Breast epithelium (tissue), 4 donors: Measurements from ENCODE around the gene OPCML. TPM values are rescaled to one million over a fixed set of nuclear protein-coding genes. Genes with fewer than 3 reads are reported as not detected.

Experiments used
- DNase-seq, 2 donors: peaks; one replicate each; pipeline ENCODE4 v3.0.0-alpha.2; 2019; ENCODE audit warnings: low spot score in 2 of 2
- H3K27ac ChIP-seq, 2 donors: fragments of 200-600 bp; sonication (generic) in 1 of 2; one replicate each; pipeline ENCODE4 v1.5.1; 2016 to 2019; ENCODE audit warnings: mild to moderate bottlenecking in 1 of 2
- H3K27me3 ChIP-seq, 2 donors: fragments of 200-600 bp; sonication (generic) in 1 of 2; one replicate each; pipeline versions ENCODE4 v1.5.1 to v1.6.0; 2017 to 2019; ENCODE audit warnings: control low read depth in 1 of 2, mild to moderate bottlenecking in 1 of 2
- H3K36me3 ChIP-seq: fragments of 200-600 bp; one replicate; pipeline ENCODE4 v1.5.1; 2019
- H3K4me1 ChIP-seq, 2 donors: fragments of 200-600 bp; sonication (generic); one replicate each; pipeline ENCODE4 v1.5.1; 2016 to 2019; ENCODE audit warnings: control low read depth in 1 of 2
- H3K4me3 ChIP-seq, 3 donors: fragments of 200-600 bp; sonication (generic); 1 replicate in 2 of 3; 2 replicates in 1 of 3; pipeline ENCODE4 v1.5.1; 2016 to 2019; ENCODE audit warnings: mild to moderate bottlenecking in 3 of 3, moderate library complexity in 2 of 3
- H3K9me3 ChIP-seq, 2 donors: fragments of 200-600 bp; sonication (generic) in 1 of 2; one replicate each; pipeline ENCODE4 v1.5.1; 2016 to 2019; ENCODE audit warnings: control low read depth in 1 of 2
- POLR2A ChIP-seq: fragments of 450-650 bp; IDR thresholded peaks from one replicate; pipeline ENCODE4 v1.6.1; 2016; ENCODE audit warnings: antibody characterized with exemption, mild to moderate bottlenecking, moderate library complexity
- POLR2AphosphoS5 ChIP-seq, 3 donors: sonication (generic); formaldehyde crosslinking; IDR thresholded peaks; one replicate each; pipeline ENCODE4 v1.6.1; 2017; ENCODE audit warnings: antibody characterized with exemption in 3 of 3
- intact Hi-C: fragments of 100-400 bp; cut with DNase I; formaldehyde crosslinking; loops from one replicate; pipeline ENCODE4 v1.15.1; 2023; ENCODE audit warnings: low total_unique reads
- total RNA-seq, 3 donors: library from RNA; depleted of rRNA; stranded (reverse); fragments of >200 nt; gene quantifications; one replicate each; pipeline ENCODE4 v1.1.0, GENCODE V29; 2016
- TF ChIP-seq, protein P1 (sequence below), 3 donors: fragments of 450-650 bp; IDR thresholded peaks; one replicate each; pipeline ENCODE4 v1.5.1; 2016 to 2017; ENCODE audit warnings: antibody characterized with exemption in 3 of 3, mild to moderate bottlenecking in 3 of 3, moderate library complexity in 3 of 3

The OPCML gene
- total RNA-seq, 3 donors from 2014 or later: not detected

DNA sequence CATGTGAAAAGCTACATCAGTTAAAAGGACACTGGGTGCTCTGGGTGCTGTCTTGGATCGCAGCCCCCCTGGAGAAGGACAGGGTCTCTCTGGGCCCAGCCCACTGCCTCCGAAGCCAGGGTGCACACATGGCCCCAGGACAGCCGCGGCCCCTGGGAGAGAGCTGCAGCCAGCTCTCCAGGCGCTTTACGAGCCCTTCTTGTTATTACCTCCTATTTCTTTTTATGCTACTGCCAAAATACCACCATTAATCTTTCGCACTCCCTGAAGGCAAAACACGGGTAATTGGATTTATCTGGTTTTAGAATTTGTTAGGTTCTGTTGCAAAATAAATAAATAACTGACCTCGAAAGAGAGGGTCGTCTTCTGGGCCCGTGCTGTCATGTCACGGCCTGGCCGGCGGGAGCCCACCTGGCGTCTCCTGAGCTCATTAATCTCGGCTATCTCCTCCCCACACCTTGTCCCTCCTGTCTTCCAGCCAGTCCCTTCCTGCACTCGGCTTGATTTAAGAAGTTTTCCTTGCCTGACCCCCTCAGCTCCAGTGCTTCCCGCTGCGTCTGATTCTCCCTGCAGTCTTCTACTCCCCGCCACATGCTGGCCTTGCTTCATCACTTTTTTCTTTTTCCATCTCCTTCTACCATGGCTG is 611.7 kb downstream of the OPCML start:
- Histone ChIP-seq H3K4me1 (no peaks in the 10 kb centered on the region), H3K27ac (no peak overlapping the region), H3K27me3 (no peaks in the 10 kb centered on the region)

DNA sequence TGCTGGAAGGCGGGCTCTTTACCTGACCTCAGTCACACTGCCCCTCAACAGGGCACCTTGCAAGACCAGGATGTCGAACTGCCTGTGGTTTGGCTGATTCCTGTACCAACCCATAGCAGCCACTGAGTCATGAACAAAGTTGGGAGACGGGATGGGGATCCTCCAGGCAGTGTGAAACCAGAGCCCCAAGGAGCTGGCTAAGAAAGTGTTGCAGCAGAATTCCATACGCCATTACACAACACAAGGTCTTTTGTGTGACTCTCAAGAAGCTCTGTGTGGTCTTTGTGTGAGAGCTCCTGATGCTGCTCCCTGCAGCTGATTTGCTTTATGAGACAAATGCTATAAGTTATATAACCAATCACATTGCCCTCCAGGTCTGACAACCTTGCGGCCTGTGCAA is 617.7 kb downstream of the OPCML start:
- TF ChIP-seq, protein P1, sequence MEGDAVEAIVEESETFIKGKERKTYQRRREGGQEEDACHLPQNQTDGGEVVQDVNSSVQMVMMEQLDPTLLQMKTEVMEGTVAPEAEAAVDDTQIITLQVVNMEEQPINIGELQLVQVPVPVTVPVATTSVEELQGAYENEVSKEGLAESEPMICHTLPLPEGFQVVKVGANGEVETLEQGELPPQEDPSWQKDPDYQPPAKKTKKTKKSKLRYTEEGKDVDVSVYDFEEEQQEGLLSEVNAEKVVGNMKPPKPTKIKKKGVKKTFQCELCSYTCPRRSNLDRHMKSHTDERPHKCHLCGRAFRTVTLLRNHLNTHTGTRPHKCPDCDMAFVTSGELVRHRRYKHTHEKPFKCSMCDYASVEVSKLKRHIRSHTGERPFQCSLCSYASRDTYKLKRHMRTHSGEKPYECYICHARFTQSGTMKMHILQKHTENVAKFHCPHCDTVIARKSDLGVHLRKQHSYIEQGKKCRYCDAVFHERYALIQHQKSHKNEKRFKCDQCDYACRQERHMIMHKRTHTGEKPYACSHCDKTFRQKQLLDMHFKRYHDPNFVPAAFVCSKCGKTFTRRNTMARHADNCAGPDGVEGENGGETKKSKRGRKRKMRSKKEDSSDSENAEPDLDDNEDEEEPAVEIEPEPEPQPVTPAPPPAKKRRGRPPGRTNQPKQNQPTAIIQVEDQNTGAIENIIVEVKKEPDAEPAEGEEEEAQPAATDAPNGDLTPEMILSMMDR (IDR thresholded peaks at IDR 0.05): no peak
- TF ChIP-seq POLR2A (no peak), POLR2AphosphoS5 (IDR thresholded peaks at IDR 0.05) (no peak)
- Histone ChIP-seq H3K9me3 (no peaks in the 10 kb centered on the region), H3K36me3 (no peaks in the 10 kb centered on the region), H3K4me3 (no peak overlapping the region), H3K4me1 (no peaks in the 10 kb centered on the region), H3K27me3 (no peaks in the 10 kb centered on the region), H3K27ac (no peak overlapping the region)
- intact Hi-C loops: loop anchor here (5.0 kb wide), 1 partner anchor 437 kb away; no protein-coding TSS in a partner anchor
- no peak for DNase-seq

More for the DNA sequence above, 611.7 kb downstream of the OPCML start:
- intact Hi-C loops: no loop called here
- H3K4me3 ChIP-seq: no peak overlapping the region
- no peaks in the 10 kb centered on the region for H3K9me3 ChIP-seq
- no peaks in the 10 kb centered on the region for H3K36me3 ChIP-seq
- TF ChIP-seq POLR2A: no peak
- no peak for TF ChIP-seq POLR2AphosphoS5 (IDR thresholded peaks at IDR 0.05)
- TF ChIP-seq, protein P1 (IDR thresholded peaks at IDR 0.05): no peak
- no peak for DNase-seq

- intact Hi-C loops: loop anchor here (5.0 kb wide), 1 partner anchor 437 kb away; no protein-coding TSS in a partner anchor
- H3K4me1 ChIP-seq: no peaks in the 10 kb centered on the region
- H3K27me3 ChIP-seq: no peaks in the 10 kb centered on the region
- H3K36me3 ChIP-seq: no peaks in the 10 kb centered on the region
- no peak for TF ChIP-seq POLR2A
- TF ChIP-seq, protein P1 (IDR thresholded peaks at IDR 0.05): no peak
- no peak for TF ChIP-seq POLR2AphosphoS5 (IDR thresholded peaks at IDR 0.05)
- H3K4me3 ChIP-seq: no peak overlapping the region
- H3K9me3 ChIP-seq: no peaks in the 10 kb centered on the region
- H3K27ac ChIP-seq: no peak overlapping the region
- no peak for DNase-seq
These were observed 618.4 kb downstream of the OPCML start for GRCh38 chr11:132913886-132914285.

DNA sequence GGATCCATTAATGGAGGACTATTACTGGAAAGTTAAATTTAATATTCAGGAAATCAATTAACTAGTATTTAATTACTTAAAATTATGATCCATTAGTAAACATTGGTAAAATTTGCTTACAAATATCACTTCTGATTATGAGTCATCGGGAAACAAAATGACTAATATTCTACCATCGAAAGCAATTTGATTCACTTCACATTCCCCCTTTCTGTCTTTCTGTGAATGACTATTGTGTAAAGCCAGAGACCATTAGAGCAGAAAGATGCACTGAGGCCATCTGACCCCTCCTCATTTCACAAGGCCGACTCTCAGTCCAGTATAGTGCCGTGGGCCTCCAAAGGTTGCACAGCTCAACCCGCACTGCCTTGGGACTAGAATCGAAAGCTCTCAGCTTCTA is 619.0 kb downstream of the OPCML start:
- Histone ChIP-seq H3K9me3 (no peaks in the 10 kb centered on the region), H3K4me1 (no peaks in the 10 kb centered on the region), H3K27me3 (no peaks in the 10 kb centered on the region), H3K4me3 (no peak overlapping the region), H3K27ac (no peak overlapping the region), H3K36me3 (no peaks in the 10 kb centered on the region)
- TF ChIP-seq POLR2A (no peak), POLR2AphosphoS5 (IDR thresholded peaks at IDR 0.05) (no peak)
- TF ChIP-seq, protein P1 (IDR thresholded peaks at IDR 0.05): no peak
- no peak for DNase-seq
- intact Hi-C loops: loop anchor here (5.0 kb wide), 1 partner anchor 436 kb away; no protein-coding TSS in a partner anchor

- DNase-seq: no peak
These were observed 621.1 kb downstream of the OPCML start for GRCh38 chr11:132911186-132911585.

More at GRCh38 chr11:132911186-132911585, 621.1 kb downstream of the OPCML start:
- Histone ChIP-seq H3K27ac (no peak overlapping the region), H3K4me3 (no peak overlapping the region), H3K36me3 (no peaks in the 10 kb centered on the region), H3K9me3 (no peaks in the 10 kb centered on the region), H3K27me3 (no peaks in the 10 kb centered on the region), H3K4me1 (no peaks in the 10 kb centered on the region)
- intact Hi-C loops: loop anchor here (5.0 kb wide), 1 partner anchor 434 kb away; no protein-coding TSS in a partner anchor
- no peak for TF ChIP-seq POLR2A
- no peak for TF ChIP-seq POLR2AphosphoS5 (IDR thresholded peaks at IDR 0.05)
- TF ChIP-seq, protein P1 (IDR thresholded peaks at IDR 0.05): no peak
